GM21447 (cell line): ENCODE results near the gene ARMS2.

ENCODE experiments used
- ATAC-seq: cut with Tn5 transposase; IDR thresholded peaks from one replicate; pipeline ENCODE4 v1.9.1; 2021; ENCODE audit not compliant: unreplicated experiment

The ARMS2 gene, protein sequence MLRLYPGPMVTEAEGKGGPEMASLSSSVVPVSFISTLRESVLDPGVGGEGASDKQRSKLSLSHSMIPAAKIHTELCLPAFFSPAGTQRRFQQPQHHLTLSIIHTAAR

DNA sequence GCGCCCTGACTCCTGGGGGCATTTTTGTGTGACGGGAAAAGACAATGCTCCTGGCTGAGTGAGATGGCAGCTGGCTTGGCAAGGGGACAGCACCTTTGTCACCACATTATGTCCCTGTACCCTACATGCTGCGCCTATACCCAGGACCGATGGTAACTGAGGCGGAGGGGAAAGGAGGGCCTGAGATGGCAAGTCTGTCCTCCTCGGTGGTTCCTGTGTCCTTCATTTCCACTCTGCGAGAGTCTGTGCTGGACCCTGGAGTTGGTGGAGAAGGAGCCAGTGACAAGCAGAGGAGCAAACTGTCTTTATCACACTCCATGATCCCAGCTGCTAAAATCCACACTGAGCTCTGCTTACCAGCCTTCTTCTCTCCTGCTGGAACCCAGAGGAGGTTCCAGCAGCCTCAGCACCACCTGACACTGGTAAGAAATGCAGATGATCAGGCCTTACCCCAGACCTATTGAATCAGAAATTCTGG lies at the start of gene ARMS2:
Gene ARMS2 (plus strand): TSS at position 51 of the 478 bp plus-strand sequence. CDS start 75 bp downstream, at position 126.
- no peak for ATAC-seq

DNA sequence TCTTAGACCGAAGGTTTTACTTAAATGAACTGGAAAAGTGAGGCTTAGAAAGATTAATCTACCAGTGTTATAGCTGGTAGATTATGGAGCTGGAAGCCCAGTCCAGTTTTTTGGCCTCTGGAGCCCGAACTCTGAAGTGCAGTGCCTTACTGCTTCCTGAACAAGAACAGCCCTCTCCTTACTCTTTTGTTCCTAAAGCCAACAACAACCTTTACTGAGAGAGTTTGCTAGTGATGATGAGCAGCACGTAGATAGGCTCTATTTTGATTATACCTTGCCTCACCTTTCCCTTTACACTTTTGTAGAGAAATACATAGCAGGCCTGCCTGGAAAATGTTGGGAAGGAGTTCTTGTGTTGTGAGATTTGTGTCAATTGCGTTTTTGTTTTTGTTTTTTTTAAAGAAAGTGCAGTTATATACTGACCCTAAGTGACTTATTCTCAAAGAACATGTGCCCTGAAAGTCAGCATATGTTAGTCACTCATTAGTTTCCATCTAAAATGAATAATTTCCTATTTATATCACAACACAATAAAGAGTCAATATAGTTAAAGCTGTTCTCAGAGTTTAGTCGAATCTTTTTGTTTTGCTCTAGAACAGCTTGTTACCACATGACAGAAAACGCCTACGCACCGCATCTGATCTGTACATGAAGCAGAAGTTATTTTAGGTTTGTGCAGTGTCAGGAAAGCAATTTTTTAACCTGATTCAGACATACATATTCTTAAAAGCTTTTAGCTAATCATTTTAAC lies 46.9 kb upstream of the ARMS2 start:
- no peak for ATAC-seq

DNA sequence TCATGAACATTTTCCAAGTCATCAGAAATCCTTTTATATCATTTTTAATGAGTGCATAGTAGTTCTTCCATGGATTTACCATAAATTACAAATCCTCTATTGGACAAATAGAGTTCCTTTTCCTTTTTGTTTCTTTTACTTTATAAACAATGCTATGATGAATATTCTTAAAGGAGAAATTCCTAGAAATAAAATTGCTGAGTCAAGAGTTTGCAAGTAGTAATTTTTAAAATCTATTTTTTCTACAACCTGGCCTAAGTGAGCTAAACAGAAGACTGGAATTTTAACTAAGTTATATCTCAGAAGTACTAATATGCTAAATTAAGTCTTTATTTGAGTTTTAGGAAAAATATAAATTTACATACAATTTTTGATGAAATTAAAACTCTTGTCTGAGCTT lies 41.1 kb upstream of the ARMS2 start:
- no peak for ATAC-seq

DNA sequence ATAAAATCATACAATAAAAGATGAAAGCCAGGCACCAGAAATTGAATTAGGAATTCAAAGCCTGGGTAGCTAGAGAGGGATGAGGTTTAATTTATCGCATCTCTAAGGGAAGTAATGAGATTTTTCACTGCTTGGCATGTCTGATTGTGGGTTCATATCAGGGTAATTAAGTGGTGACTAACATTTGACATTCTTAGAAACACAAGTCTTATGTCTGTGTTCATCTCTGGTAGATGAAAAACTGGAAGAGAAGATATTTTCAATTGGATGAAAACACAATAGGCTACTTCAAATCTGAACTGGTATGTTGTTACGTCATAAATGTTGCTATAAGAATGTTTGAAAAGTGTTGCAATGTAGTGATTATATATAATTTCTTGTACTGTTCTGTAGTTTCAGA lies 36.8 kb upstream of the ARMS2 start:
- ATAC-seq = no peak

DNA sequence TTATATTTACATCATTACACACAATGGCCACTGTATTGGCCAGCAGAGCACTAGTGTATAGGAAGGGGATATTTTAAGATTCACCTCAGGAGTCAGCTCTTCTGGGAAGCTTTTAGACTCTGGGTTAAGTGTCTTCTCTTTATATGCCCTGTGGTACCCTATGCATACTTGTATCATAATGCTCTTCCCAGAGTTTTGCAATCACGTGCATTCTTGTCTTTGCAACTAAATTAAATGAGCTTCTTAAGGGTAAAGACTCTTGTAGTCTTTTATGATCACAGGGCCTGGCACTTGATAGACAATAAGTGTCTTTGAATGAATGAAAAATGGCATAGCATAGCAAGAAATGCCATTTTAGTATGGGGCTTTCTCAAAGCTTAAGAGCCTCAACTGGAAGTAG lies 35.4 kb upstream of the ARMS2 start:
- ATAC-seq = no peak

DNA sequence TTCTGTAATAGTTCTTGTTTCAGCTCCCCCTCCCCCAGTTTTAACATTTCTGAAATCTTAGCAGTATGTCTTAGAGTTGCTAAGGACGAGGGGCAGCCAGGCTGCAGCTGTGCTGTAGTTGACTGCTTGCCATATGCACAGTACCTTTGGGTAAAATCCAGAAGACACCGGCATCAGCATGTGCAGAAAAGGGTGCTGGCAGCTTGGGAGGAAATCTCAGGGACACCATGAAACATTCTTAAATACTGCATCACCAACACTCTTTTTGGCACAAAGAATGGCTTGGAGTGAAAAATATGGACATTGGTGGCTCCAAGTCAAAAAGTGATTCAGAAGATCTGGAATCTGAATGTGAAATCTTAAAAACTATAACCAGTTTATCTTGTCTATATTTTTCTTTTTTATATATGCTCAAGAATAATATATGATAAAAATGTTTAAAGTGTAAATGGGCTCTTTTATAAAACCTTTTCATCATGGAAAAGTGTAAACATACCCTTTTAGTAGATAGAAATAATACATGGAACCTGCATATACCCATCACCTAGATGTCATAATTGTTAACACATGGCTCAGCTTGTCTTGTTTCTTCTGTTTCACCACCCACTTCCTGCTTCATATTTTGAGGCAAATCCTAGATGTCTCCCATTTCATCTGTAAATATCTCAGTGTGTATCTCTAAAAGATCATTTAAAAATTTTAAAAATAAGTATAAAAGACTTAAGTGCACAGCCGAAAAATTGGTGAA lies 34.4 kb upstream of the ARMS2 start:
- ATAC-seq = no peak

DNA sequence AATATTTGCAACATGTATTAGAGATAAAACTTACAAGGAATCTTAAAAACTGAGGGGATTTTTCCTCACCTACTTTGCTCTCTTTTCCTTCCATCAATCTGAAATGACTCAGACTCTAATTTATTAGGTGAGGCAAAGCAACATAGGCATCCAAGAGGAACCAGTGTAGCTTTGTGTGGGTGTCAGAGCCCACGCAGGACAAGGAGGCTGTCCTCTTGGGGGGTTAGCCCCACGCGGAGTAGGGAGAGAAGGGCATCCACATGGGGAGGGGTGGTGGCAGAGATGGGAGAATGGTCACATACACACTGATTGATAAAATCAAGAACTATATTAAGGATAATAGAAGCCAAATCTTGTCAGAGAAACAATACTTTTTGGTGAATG lies 33.8 kb upstream of the ARMS2 start:
- no peak for ATAC-seq

DNA sequence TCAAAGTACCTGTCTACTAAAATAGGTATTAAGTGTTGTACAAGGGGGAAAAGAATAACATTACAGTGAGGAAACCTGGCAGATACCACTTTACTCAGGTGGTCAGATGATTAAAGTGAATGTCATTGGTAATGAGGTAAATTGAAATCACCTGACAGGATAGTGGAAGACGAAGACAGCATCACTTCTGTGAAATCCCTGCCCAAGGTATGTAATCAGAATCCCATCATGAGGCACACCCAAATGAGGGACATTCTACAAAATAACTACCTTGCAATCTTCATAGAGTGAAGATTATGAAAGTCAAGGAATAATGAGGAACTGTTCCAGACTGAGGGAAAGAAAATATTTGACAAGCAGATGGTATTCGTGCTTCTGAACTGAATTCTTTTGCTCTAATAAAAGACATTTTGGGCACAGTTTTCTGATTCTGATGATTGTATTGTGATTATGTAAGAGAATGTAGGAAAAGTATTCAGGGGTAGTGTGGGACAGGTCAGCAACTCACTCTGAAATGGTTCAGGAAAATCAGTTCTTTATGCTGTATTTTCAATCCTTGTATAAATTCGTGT lies 33.3 kb upstream of the ARMS2 start:
- no peak for ATAC-seq

DNA sequence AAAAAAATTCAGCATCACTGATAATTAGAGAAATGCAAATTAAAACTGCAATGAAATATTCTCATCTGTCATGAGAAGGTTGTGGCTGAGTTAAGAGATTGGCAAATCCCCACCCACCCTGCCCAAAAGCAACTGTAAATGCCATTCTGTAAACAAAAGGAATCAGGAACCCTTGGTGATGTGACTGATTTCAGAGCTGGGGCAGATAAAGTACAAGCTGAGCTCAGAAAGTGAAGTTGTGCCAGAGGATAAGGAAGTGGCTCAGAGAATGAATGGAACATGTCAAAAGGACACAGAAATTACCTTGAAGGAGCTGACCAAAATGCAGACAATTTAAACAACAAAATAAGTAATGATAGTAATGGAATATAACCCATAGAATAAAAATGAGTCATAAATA lies 32.7 kb upstream of the ARMS2 start:
- no peak for ATAC-seq

DNA sequence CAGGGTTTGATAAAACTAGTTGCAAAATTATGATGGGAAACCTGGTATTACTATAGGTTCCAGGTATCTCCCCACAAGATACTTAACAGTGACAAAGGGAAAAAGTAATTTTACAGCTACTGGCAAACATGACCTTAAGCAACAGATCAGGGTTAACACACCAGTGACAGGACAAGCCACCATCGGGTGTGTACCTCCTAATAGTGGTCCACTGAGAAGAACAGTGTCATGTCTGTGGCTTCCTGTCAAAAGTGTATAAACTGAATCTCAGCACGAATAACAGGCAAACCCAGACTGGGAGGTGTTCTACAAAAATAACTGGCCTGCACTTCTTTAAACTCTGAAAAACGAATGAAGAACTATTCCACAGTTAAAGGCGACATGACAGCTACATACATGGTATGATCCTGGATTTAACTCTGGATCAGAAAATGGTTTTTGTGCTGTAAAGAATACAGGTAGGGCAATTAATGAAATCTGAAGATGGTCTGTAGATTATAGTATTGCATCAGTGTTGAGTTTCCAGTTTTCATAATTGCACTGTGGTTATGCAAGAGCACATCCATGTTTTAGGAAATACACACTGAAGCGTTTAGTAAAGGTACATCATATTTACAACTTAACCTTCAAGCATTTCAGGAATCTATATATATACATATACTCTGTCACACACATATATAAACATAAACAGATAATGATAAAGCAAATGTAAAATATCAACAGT lies 32.0 kb upstream of the ARMS2 start:
- no peak for ATAC-seq

DNA sequence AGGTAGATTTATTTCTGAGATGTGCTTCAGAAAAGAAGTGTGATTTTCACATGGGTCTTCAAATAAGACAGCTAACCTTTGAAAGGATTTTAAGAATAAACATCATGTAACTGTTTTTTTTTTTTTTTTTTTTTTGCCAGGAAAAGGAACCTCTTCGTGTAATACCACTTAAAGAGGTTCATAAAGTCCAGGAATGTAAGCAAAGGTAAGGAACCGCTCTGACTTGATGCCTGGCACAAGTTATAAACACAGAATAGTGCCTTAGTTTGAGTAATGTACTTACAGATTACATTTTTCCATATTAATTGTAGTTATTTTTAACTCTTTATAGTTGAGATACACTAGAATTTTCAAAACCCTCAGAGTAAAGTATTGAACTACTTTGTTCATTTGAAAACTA lies 30.4 kb upstream of the ARMS2 start:
- no peak for ATAC-seq

DNA sequence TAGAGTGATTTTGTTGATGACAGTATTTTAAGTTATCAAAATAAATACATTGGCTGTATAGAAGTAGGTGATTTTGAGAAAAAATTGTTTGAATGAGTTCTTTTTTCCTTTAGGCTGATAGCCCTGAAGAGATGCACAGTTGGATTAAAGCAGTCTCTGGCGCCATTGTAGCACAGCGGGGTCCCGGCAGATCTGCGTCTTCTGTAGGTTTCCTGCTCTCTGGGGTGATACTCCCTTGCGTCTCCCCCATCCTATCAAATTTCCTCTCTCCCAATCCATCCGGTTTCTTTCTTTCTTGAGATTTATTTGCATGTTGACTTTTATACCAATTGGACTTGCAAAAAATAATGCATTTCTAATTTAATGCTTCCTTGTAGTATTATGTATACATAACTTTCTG lies 27.6 kb upstream of the ARMS2 start:
- ATAC-seq = no peak

DNA sequence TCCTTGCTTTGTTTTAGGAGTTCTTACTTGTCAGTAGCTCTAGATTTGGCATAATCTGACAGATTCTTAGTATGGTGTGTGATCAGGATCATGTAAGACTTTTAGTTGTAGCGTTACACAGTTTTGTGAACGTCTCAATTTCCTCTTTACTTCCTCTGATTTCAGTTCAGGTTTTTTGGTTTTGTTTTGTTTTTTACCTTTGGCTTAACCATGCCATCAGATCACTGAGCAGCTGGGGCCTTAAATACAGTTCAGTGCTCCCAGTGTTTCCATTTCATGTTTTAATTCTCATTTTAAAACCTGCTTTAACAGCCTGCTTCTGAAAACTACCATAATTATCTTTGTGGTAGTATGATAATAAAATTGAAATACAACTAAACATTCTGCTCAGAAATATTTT lies 27.2 kb upstream of the ARMS2 start:
- no peak for ATAC-seq

DNA sequence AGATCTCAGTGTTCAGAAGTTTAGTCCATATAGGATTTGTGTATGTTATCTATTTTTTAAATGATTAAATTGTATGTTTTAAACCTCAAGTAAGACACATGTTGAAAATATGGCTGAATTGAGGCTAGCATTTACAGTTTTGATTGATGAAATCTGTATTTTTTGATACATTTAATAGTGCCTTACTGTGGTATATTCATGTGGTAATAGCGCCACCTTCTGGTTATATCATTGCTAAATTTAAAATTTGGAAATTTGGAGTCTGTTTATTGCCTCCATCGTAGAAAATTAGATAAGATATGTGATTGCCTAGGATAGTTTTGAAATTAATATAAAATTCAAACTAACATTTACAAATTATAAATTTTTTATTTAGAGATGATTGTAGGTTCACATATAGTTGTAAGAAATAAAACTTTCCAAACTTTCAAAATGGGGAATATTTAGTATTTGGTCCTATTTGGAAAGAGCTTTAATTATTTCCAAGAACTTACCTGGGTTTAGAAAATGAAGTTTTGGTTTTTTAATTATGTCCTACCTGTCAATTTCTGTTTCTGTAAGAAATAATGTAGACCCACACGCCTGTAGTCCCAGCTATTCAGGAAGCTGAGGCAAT lies 19.1 kb upstream of the ARMS2 start:
- no peak for ATAC-seq

DNA sequence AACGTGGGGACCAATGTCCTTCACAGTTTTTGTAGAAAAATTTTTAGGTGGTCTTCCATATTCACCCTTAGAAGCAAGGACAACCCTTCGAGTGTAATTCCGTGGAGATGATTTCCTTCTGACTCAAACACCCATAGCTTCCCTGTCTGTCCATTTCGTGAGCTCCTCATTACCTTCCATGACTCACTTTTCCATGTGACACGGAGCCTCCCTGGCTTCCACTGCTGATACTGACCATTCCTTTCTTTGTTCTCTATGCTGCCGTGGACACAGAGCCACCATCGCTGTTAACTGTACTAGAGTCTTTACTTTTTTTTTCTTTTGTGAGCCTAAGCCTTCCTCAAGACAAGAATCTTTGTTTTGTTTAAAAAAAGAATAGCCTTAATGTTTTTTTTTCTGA lies 12.5 kb upstream of the ARMS2 start:
- ATAC-seq = no peak

DNA sequence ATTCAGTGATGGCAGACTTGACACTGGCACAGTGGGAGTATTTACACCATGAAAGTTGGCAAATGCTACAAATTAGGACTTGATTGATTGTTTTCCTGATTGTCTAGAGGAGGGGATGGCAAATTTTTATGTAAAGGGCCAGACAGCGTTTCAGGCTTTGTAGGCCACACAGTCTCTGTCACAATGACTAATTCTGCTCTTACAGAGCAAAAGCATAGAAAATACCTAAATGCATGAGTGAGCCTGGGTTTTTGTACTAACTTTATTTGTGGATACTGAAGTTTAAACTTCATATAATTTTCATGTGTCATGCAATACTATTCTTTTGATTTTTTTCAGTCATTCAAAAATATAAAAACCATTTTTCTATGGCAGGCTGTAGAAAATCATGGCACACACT lies 9.0 kb upstream of the ARMS2 start:
- no peak for ATAC-seq

DNA sequence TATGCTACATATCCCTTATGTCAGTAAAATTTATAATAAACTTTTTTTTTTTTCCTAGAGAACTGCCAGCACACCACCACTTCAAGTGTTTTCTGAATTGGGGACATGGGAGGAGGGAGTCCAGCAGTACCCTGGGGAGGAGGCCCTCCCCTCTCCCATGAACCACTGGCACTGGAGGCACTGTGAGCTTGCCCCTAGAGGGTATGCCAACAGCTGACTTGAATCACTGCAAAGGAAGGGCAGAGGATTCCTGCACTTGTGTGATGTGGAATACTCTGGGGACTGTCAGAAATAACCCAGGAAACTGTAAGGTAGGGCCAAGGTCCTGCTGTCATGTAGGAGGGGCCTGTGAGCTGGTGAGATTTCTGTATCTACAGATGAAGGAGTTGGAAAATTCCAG lies 8.5 kb upstream of the ARMS2 start:
- no peak for ATAC-seq

DNA sequence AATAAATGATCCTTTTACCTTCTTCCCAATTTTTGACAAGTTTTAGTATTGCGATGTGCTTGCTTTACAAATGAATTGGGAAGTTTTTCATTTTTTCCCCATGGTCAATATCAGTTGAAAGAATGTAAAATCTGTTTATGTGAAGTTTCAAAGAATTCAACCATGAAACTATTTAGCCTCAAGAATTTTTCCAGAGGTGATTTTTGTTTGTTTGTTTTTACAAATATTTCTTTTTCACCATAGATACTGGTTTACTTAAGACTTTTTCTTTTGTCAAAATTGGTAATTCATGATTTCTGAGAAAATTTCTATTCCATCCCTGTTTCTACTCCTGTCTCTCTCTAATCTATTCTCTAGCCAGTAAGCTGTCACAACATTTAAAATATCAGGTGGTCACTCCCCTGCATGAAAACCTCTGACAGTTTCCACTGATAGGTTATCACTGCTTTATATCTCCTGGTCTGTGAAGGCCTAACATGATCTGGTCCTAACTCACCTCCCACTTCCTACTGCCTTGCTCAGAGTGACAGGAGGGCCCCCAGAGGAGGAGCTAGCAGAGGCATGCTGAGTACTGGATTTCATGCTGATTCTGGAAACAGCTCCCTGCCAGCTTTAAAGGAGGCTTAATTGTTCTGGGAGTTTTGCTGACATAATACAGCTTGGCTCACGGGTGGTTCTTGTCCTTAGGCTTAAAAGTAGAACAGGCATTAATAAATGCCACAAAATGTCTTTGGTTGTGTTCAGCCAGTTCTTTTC lies 7.6 kb upstream of the ARMS2 start:
- ATAC-seq = no peak

DNA sequence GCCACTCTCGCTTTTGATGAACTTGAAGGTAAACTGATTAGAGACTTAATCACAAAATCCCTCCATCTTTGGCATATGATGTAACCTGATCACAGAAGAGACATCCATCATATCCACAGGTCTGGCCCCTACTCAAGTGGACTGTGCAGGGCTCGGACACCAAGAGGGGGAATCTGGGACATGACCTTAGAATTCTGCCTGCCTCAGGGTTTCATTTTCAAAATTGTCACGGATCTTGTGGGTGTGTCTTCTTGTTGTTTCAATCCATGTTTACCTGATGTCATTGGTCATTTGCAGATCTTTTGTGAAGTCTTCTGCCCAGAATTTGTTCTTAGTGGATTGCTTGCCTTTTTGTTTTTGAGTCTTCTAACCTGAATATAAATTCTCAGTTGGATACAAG lies 5.9 kb upstream of the ARMS2 start:
- ATAC-seq = no peak

DNA sequence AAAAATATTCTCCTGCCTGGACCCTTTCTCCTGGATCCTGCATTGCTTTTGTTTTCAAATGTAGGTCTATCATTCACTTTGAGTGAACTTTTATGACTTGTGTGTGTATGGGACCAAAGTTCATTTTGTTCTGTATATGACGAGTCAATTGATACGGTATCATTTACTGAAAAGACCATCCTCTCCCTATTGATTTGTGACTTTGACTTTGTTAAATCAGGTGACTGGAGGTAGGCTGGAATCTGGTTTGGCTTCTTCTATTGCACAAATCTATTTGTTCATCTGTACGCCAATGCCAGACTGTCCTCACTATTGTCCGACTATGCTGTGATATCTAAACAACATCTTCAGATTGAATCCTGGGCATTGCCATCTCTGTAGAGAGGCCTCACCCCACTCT lies 5.3 kb upstream of the ARMS2 start:
- ATAC-seq = no peak
